ENCODE data around the gene SYCP2L. TPM values are rescaled to one million over a fixed set of nuclear protein-coding genes. Genes with fewer than 3 reads are reported as not detected.

Gene SYCP2L
- total and polyA plus RNA-seq, 9 of the 15 experiments (the other 6 are each of a cell fraction or from before 2014, with no cell fraction given): 12.4 to 46.9 (median 22.0) TPM

DNA sequence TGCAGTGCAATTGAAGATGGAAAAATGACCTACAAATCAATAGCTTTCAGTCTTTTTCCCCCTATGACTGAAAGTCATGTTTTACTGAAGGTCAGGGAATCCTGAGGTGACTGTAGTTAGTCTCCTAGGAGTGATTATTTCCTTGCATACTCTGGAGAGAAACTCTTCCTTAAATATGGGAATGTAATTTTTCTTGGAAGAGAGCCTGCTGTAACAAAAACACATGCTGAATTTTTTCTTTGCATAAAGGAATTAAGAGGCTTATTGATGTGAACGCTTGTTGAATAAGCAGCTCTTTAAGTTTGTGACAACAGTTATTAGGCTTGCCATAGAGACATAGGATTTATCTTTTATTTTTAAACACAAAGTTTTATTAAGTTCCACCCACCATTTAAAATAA is 92.8 kb downstream of the SYCP2L start:
- TF ChIP-seq KLF10 (CRISPR knock-in tag; IDR thresholded peaks at IDR 0.05) (no peak), ZNF253 (CRISPR knock-in tag; conservative IDR thresholded peaks at IDR 0.05) (no peak), GABPB2 (CRISPR knock-in tag; conservative IDR thresholded peaks at IDR 0.05) (no peak), SIRT6 (IDR thresholded peaks at IDR 0.05; ENCODE audit: low read depth, low read length) (no peak), EWSR1 (IDR thresholded peaks at IDR 0.05; ENCODE audit: borderline replicate concordance, low read depth, partially characterized antibody) (no peak), SMARCE1 (IDR thresholded peaks at IDR 0.05) (no peak), TAF7 (tag; IDR thresholded peaks at IDR 0.05) (no peak), JUNB (CRISPR knock-in tag; conservative IDR thresholded peaks at IDR 0.05) (no peak)
- ATAC-seq (no peak), FAIRE-seq (no peak), DNase-seq (ENCODE audit: extremely low read depth in 1 of 4, low spot score in 3 of 4) (no peak)
- Histone ChIP-seq H2AFZ (ENCODE audit: low read depth, low read length) (no peak overlapping the region), H4K20me1 (replicated peaks; ENCODE audit: control insufficient read depth, insufficient read depth, low read length) (no peaks in the 10 kb centered on the region), H3K9me3 (replicated peaks; ENCODE audit: control insufficient read depth, insufficient read depth, low read depth, low read length) (no peaks in the 10 kb centered on the region), H3K27ac (ENCODE audit: extremely low read depth, low read depth, low read length) (no peak overlapping the region), H3K4me2 (ENCODE audit: insufficient read depth, low read length) (no peak overlapping the region), H3K9me1 (ENCODE audit: control insufficient read depth, insufficient read depth, low read length) (no peaks in the 10 kb centered on the region), H3K27me3 (ENCODE audit: control insufficient read depth in 2 of 2, insufficient read depth in 2 of 2, low read length in 2 of 2) (no peaks in the 10 kb centered on the region), H3K4me1 (replicated peaks in 1 of 2; ENCODE audit: control insufficient read depth in 2 of 2, insufficient read depth in 2 of 2, low read length in 2 of 2) (no peaks in the 10 kb centered on the region), H3K9ac (ENCODE audit: insufficient read depth in 1 of 2, low read depth in 2 of 2, low read length in 2 of 2) (no peak overlapping the region), H3K4me3 (no peak overlapping the region), H3K36me3 (ENCODE audit: control insufficient read depth, insufficient read depth, low read length) (peaks cover 6% of the 10 kb centered on the region; the same call in 2 of the 3 replicates), H3K79me2 (ENCODE audit: control insufficient read depth, insufficient read depth, low read length) (no peaks in the 10 kb centered on the region)
- in situ Hi-C loops (cut with MboI) (no loop called here), intact Hi-C loops (cut with micrococcal nuclease) (no loop called here)
- no TSS peak for BruUV-seq (replicated peaks)
- ChIA-PET POLR2A (interaction anchor here (1.6 kb wide), 1 partner anchor 10 kb away, joined by 3 read pairs; no protein-coding TSS in a partner anchor), CTCF (ENCODE audit: low intra/inter-chr PET ratio) (no interaction called here)
- WGBS (ENCODE audit: insufficient coverage, low coverage, missing lambda C conversion rate): 90% methylated on average over 1 of the region's 1 CpG

DNA sequence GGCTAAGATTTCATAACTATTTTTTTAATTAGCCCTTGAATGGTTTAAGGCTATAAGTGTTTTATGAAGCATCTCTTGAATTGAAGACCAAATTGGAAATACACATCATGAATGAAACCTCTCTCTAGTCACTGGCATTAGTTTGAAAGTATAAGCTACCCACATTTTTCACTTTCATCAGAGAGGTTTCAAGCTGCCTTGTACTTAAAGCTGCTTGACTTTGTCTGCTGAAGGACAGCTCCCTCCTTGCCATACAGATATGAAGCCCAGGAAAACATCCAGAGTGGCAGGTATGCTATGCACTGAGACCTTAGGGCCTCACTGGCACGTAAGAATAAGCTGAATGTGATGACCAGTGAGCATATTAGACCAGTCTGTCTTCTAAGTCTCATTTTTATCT is 94.6 kb downstream of the SYCP2L start:
- ATAC-seq (no peak), DNase-seq (ENCODE audit: extremely low read depth in 1 of 4, low spot score in 3 of 4) (no peak), FAIRE-seq (no peak)
- H3K4me1 ChIP-seq (replicated peaks in 1 of 2; ENCODE audit: control insufficient read depth in 2 of 2, insufficient read depth in 2 of 2, low read length in 2 of 2): no peaks in the 10 kb centered on the region
- H3K9me1 ChIP-seq (ENCODE audit: control insufficient read depth, insufficient read depth, low read length): no peaks in the 10 kb centered on the region
- H3K4me3 ChIP-seq: no peak overlapping the region
- in situ Hi-C loops (cut with MboI): no loop called here
- H3K79me2 ChIP-seq (ENCODE audit: control insufficient read depth, insufficient read depth, low read length): no peaks in the 10 kb centered on the region
- WGBS (ENCODE audit: insufficient coverage, low coverage, missing lambda C conversion rate): 68% methylated on average over 1 of the region's 1 CpG
- no peaks in the 10 kb centered on the region for H3K9me3 ChIP-seq (replicated peaks; ENCODE audit: control insufficient read depth, insufficient read depth, low read depth, low read length)
- BruUV-seq (replicated peaks): no TSS peak
- no peak overlapping the region for H3K9ac ChIP-seq (ENCODE audit: insufficient read depth in 1 of 2, low read depth in 2 of 2, low read length in 2 of 2)
- peaks cover 5% of the 10 kb centered on the region; the same call in 2 of the 3 replicates for H3K36me3 ChIP-seq (ENCODE audit: control insufficient read depth, insufficient read depth, low read length)
- intact Hi-C loops (cut with micrococcal nuclease): no loop called here
- no peaks in the 10 kb centered on the region for H4K20me1 ChIP-seq (replicated peaks; ENCODE audit: control insufficient read depth, insufficient read depth, low read length)
- H3K4me2 ChIP-seq (ENCODE audit: insufficient read depth, low read length): no peak overlapping the region
- H3K27me3 ChIP-seq (ENCODE audit: control insufficient read depth in 2 of 2, insufficient read depth in 2 of 2, low read length in 2 of 2): no peaks in the 10 kb centered on the region
- no peak overlapping the region for H3K27ac ChIP-seq (ENCODE audit: extremely low read depth, low read depth, low read length)
- ChIA-PET POLR2A (interaction anchor here (1.0 kb wide), 1 partner anchor 9 kb away, joined by 3 read pairs; no protein-coding TSS in a partner anchor), CTCF (ENCODE audit: low intra/inter-chr PET ratio) (no interaction called here)
- no peak overlapping the region for H2AFZ ChIP-seq (ENCODE audit: low read depth, low read length)
- no peak for TF ChIP-seq SMARCC2 (IDR thresholded peaks at IDR 0.05; ENCODE audit: low read depth)
- TF ChIP-seq TBP (optimal IDR thresholded peaks at IDR 0.05; ENCODE audit: low read depth, low read length): no peak
- TF ChIP-seq, protein P1, sequence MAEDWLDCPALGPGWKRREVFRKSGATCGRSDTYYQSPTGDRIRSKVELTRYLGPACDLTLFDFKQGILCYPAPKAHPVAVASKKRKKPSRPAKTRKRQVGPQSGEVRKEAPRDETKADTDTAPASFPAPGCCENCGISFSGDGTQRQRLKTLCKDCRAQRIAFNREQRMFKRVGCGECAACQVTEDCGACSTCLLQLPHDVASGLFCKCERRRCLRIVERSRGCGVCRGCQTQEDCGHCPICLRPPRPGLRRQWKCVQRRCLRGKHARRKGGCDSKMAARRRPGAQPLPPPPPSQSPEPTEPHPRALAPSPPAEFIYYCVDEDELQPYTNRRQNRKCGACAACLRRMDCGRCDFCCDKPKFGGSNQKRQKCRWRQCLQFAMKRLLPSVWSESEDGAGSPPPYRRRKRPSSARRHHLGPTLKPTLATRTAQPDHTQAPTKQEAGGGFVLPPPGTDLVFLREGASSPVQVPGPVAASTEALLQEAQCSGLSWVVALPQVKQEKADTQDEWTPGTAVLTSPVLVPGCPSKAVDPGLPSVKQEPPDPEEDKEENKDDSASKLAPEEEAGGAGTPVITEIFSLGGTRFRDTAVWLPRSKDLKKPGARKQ (CRISPR knock-in tag; IDR thresholded peaks at IDR 0.05): no peak
- TF ChIP-seq NFE2L1 (tag; IDR thresholded peaks at IDR 0.05; ENCODE audit: borderline replicate concordance, low read depth): no peak
- TF ChIP-seq ZNF197 (CRISPR knock-in tag; IDR thresholded peaks at IDR 0.05; ENCODE audit: low read depth): no peak
